ENCODE measurements around the gene BCL6B.

BCL6B gene

DNA sequence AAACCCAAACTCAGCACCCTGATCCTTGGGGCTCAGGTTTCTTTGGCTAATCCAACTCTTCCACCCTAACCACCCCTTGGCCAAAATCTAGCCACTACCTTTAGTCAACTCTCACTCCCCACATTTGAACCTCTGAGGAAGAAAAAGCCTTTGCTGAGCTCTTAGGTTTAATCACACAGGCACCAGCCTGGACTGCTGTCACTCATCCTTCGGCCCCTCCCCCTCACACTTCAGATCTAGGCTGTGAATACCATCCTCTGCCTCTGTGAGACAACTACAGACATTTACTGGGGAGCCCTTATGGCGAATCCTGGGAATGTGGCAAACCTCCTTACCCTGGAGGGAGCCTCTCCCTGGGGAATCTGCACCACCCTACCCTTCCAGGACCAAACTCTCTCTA lies 15.7 kb upstream of the BCL6B start:
- no peak for DNase-seq

DNA sequence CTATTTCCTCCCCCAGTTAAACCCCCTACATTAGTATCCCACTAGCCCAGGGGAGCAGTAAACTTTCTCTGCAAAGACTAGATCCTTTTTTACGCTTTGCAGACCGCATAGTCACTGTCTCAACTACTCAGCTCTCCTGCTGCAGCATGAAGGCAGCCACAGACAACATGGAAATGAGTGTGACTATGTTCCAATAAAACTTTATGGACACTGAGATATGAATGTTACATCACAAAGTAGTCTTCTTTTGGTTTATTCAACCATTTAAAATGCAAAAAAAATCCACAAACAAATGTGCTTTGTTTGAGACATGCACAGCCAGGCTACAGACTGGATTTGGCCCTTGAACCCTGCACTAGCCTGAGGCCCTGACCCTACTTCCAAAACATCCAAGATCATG lies 12.3 kb upstream of the BCL6B start:
- DNase-seq, result no peak

DNA sequence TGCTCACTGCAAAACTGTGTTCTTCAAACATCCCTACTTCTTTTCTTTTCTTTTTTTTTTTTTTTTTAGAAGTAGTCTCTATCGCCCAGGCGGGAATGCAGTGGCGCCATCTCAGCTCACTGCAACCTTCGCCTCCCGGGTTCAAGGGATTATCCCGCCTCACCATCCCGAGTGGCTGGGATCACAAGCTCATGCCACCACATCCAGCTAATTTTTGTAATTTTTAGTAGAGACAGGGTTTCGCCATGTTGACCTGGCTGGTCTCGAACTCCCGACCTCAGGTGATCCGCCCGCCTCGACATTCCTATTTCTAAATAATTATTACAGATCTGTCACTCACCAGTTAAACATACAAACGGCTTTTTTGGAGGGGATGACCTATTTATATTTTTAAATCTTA lies 11.4 kb upstream of the BCL6B start:
- DNase-seq, result no peak

DNA sequence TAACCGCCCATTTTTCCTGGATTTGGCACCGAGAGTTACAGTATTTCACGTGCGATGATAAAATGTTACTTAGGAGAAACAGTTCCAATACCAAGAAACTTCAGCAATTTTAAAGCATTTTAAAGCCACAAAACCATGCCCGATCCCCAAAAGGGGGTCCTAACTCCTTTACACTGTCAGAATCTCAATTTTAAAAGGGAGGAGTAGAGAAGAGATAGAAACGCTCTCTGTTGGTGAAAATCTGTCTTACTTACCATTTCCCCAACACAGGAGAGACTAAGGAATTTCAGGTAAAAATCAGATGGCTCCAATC lies 11.0 kb upstream of the BCL6B start:
- DNase-seq, result no peak

DNA sequence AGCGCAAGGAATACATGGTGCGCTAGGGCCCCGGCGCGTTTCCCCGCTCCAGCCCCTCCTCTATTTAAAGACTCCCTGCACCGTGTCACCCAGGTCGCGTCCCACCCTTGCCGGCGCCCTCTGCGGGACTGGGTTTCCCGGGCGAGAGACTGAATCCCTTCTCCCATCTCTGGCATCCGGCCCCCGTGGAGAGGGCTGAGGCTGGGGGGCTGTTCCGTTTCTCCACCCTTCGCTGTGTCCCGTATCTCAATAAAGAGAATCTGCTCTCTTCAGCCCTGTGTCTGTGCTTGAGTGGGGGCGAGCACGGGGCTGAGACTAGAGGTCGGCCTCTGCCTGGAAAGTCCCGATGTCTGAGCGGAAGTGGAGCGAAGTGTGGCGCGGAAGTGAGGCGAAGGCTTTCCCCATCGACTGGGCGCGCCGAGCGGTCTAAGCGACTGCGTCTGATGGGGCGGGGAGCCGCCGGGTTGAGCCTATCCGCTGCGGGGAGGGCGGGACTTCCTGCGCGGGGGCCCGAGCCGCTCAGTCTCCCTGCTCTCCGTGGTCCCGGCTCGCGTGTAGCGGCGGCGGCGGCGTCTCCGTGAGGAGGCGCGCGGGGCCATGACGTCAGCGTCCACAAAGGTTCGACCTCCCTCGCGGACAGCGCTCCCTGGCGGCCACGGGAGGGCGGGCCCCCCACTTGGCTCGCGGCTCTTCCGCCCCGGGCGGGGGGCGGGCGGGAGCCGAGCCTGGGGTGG lies 8.4 kb upstream of the BCL6B start:
- DNase-seq, result peak; percentile 98

DNA sequence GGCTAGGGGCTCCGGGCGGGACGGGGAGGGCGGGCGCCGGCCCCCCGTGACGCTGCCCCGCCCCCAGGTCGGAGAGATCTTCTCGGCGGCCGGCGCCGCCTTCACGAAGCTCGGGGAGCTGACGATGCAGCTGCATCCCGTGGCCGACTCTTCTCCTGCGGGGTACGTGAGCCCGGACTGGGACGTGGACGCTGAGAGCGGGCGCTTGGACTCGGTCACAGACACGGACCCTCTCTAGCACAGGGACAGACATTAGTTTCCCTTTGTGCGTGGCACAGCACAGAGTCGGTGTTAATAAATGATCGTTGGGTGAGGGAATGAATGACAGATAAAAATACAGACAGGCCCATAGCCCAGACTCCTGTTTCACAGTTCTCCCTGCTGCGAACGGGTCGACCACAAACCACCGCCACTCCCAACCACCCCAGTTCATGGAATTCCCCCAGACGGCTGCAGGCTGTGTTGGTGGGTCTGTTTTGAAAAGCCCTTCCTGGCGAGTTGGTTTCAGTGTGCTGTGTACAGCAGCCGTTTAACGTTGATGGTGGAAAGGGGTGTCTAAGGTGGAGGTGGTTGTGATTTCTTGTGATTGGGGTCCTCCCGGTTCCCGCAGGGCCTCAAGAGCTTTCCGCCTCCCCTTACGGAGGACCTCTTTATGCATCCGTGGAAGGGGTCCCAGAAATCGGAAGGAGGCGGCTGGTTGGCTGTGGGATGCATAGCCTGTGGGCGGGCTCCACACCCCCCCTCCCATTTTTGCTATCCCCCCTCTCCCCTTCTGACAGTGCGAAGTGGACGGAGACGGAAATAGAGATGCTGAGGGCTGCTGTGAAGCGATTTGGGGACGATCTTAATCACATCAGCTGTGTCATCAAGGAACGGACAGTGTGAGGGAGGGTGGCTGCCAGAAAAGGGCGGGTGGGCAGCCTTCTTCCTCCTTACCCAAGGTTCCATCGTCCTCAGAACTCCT lies 7.6 kb upstream of the BCL6B start:
- peak; percentile 79 for DNase-seq

DNA sequence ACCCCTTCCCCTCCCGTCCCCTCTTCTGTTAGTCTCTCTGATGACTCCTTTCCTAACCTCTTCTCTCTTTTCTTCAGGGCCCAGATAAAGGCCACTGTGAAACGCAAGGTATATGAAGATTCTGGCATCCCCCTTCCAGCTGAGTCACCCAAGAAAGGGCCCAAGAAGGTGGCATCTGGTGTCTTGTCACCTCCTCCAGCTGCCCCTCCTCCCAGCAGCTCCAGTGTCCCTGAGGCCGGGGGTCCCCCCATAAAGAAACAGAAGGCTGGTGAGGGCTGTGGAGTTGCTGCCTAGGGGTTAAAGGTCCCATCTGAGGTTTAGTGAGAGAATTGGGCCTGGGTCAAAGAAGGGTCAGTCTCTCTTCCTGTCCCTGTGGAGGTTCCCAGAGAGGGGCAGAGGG lies 6.4 kb upstream of the BCL6B start:
- no peak for DNase-seq

DNA sequence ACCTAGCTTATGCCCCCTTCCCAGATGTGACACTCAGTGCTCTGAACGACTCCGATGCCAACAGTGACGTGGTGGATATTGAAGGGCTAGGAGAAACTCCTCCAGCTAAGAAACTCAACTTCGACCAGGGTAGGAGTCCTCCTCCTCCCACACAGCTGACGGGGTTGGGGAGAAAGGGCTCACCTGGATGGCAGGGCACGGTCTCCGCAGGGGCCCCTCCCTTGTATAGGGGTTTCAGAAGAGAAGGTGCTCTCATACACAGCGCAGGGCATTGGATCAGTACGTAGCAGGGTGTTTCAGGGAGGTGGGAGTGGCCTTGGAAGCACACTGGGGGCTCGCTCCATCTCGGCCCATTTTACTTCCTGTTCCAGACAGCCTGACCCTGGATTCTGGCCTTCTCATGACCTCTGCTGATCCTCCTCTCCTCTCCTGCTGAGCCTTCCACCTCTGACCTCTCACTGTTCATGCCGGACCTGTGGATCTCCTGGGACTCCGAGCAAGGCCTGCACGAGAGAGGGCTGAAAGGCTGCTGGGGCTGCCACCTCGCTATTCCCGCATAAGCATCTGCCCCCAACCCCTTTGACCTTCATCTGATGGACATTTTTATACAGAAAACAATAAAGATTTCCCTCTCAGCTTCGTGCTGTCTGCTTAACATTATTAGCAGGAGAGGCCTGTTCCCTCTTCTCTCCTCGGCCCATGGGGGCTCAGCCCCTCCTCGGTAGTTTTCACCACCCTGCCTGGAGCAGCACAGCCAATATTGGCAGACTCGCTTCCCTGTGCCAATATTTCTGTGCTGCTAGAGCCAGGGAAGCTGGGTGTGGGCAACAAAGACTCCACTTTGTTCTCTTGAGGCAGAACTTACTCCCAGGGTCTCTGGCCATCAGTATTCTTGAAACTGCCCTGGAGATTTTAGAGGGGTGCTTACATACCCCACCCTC lies 5.7 kb upstream of the BCL6B start:
- no peak for DNase-seq

DNA sequence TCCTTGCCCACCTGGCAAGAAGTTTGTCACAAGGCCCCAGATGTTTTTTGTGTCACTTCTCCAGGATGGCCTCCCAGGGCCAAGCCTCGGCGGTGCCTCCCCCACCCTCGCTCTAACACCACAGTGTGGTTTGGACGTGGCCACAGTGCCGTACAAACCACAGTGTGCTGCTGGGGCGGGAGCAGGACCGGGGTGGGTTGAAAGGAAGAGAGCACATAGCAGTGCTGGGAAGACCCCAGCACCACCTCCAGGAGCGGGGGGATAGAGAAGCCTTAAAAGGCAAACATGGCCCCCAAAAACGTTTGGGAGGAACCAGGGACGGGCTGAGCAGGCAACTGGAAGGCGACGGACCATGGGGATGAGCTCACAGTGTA lies 5.0 kb upstream of the BCL6B start:
- no peak for DNase-seq

DNA sequence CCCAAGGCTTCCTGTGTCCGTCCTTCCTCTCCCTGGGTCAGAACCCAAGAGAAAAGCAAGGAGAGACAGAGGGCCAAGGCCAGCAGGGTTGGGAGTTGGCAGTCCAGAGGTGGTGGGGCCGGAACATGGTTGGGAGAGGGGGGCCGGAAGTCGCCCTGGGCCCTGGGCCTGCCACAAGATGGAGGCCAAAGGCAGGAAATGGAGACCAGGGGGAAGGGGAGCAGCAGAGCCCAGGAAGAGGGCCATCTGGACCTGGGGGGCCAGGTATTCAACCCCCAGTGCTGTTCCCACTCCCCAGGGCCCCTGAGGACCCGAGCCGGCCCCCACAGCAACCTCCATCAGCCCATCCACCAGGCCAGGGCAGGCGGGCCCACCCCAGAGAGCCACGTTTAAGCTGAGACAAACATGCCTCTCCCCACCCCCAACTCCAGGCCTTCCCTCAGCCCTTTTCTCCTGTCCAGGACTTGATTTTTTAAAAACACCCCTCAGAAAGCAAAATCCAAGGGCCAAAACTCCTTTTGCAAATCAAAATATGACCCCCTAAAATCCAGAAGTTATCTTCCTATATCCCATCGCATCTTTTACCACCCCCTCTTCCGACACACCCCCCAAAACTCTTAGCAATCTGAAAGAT lies 4.4 kb upstream of the BCL6B start:
- no peak for DNase-seq

DNA sequence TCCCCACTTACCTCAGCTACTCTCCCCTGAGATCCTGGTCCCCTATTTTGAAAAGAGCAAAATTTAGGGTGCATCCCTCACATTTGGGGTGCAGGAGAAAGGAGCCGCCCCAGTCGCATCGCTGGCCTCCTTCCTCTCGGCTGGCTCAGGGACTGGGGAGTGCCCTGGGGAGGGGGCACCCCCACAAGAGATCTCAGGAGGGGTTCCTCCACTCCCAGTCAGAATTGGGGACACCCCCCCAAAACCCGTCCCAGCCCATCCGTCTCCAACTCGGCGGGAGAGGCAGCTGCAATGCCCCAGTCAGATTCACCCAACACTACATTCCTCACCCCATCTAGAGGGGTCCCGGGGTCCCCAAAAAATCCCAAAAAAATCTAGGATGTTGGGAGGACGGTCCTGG lies 3.5 kb upstream of the BCL6B start:
- no peak for DNase-seq

DNA sequence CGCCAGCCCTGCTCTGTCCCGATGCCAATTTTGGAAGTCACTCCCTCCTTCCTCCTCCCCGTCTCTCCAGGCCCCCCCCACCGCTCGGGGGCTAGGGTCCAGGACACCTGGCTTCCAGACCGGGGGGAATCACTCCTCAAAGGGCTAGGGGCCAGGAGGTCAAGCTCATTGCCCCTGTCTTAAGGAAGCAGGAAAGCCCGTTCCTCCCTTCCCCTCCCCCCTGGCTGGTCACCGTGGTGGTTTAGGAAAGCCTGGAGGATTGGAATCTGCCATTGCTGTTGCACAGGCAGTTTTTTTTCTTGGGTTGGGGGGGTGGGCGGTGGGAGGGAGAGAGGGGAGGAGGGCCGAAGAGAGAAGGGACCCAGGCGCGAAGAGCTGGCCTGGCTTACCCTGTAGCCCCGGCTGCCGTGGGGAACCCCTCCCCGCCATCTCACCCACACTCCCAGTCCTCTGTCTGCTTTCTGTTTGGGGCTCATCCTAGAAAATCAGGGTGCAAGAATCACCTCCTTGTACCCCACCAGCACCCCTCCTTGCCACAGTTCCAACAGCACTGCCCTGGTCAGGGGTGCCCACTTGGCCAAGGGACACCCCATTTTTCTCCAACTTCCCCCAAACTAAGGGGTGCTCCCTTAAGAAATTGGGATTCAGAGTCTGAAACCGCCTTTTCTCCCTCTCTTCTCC lies 2.9 kb upstream of the BCL6B start:
- DNase-seq, result peak; percentile 76

DNA sequence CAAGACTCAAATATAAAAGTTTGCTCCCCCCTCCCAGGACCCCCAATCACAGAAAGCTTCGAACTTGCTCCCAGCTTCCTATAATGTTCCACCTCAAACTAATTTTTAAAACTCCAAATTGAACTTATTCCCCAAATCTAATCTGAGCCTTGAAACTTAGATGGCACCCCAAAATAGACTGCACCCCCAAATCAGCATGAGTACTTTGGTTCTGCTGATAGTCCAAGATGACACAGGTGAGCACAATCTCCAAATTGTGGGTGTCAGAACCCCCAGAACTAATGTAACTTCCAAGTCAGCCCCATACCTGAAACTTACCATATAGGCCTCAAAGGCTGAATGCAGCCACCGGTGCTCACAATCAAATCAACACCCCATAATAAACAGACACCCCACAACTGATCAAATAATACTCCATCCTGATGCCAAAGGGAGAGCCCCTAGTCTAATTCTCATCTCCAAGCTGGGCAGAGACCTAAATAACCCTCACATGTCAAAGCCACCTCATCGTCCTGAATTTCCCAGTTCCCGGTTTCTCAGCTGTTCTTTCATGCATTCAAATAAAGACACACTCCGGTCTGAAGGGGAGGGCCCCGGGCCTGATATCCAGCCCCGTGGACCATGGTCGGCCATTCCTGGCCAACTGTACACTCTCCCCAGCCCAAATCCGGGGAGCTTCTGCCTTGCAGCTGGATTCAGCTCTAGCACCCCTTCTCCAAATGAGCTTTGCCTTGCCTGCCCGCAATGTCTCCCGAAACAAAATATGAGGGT lies 1.8 kb upstream of the BCL6B start:
- DNase-seq, result no peak

DNA sequence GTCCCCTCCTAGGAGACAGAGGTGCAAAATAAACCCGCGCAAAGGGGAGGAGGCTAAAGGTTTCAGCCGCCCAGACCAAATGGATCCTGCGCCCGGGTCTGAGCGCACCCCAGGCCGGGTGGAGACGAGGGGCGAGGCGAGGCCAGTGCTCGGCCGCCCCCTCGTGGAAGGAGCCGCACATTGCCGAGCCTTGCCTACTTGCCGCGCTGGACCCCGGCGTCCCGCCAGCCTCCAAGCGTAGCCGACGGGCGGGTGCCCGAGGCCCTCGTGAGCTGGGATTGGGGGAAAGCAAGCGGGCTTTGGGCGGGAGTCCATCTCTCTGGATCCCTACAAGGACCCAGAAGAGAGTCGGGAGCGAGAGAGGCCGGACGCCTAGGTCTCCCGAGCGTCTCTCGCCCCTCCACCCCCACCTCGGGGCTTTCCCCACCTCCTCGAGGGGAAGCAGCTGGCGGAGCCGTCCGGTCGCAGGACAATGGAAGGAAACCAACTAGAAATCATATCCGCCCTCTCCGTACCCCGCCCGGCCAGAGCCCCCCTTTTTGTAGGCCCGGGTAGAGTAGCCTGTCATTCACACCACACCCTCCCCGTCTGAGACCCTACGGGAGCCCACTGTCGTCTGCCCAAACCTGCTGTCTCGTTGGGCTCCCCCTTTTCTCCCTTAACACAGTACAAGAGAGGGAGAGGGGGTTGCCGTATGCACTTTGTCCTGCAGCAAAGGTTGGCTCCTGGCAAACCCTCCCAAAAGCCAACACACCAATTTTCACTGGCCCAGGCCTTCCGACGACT lies 664 bp upstream of the BCL6B start:
- DNase-seq, result peak; percentile 69

DNA sequence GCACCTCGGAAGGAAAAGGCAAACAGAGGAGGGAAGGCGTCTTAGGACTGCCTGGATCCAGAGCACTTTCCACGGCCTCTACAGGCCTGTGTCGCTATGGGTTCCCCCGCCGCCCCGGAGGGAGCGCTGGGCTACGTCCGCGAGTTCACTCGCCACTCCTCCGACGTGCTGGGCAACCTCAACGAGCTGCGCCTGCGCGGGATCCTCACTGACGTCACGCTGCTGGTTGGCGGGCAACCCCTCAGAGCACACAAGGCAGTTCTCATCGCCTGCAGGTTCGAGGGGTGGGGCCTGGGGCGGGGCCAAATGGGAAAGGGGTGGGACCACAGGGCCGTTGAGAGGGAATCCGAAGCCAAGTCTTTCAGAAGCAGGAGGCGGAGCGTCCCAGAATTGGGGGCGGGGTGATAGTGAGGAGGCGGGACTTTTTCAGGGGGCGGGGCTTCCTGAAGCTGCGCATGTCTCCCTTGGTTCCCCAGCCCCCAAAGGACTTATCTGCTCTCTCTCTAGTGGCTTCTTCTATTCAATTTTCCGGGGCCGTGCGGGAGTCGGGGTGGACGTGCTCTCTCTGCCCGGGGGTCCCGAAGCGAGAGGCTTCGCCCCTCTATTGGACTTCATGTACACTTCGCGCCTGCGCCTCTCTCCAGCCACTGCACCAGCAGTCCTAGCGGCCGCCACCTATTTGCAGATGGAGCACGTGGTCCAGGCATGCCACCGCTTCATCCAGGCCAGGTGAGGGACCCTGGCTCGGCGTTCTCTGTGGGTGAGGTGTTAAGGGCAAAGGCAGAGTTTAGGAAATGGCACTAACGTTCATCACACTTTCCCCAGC lies 939 bp downstream of the BCL6B start:
- DNase-seq, result peak; percentile 83

DNA sequence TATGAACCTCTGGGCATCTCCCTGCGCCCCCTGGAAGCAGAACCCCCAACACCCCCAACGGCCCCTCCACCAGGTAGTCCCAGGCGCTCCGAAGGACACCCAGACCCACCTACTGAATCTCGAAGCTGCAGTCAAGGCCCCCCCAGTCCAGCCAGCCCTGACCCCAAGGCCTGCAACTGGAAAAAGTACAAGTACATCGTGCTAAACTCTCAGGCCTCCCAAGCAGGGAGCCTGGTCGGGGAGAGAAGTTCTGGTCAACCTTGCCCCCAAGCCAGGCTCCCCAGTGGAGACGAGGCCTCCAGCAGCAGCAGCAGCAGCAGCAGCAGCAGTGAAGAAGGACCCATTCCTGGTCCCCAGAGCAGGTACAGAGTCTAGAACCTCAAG lies 1.5 kb downstream of the BCL6B start:
- DNase-seq, result no peak

DNA sequence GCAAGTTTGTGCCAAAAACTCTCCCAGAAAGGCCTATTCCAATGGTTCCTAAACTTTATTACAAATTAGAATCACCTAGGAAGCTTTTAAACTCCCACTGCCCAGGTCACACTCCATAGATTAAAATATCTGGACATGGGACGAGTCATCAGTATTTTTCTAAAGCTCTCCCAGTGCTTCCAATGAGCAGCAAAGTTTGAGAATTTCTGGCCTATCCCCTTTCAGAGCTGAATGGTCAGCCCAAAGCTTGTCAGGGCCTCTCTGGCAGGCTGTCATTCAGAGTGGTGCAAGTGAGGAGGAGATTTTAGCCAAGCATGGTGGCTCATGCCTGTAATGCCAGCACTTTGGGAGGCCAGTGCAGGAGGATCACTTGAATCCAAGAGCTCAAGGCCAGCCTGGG lies 2.4 kb downstream of the BCL6B start:
- DNase-seq, result no peak

DNA sequence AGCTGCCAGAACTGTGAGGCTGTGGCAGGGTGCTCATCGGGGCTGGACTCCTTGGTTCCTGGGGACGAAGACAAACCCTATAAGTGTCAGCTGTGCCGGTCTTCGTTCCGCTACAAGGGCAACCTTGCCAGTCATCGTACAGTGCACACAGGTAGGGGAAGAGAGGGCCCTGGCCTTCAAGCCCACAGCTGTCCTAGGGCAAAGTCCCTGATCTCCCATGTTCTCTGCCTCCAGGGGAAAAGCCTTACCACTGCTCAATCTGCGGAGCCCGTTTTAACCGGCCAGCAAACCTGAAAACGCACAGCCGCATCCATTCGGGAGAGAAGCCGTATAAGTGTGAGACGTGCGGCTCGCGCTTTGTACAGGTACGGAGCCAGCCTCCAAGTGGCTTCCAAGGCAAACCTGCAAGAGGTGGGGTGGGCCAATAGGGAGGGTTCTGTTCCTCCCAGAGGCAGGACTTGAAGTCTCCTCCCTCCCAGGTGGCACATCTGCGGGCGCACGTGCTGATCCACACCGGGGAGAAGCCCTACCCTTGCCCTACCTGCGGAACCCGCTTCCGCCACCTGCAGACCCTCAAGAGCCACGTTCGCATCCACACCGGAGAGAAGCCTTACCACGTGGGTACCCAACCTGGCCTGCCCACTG lies 3.7 kb downstream of the BCL6B start:
- DNase-seq, result no peak

DNA sequence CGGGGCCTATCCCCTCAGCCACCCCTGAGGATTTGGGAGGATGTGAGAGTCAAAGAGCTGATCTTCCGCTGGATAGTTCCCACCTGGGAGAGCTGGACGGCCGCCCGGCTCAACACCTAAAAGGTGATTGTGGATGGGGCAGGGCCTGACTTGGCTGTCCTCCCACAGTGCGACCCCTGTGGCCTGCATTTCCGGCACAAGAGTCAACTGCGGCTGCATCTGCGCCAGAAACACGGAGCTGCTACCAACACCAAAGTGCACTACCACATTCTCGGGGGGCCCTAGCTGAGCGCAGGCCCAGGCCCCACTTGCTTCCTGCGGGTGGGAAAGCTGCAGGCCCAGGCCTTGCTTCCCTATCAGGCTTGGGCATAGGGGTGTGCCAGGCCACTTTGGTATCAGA lies 4.5 kb downstream of the BCL6B start:
- DNase-seq, result no peak

Data from fibroblast of skin of scalp (primary cell).